HepG2 (cell line): Measurements from ENCODE around the gene ISLR. TPM values are rescaled to one million over a fixed set of nuclear protein-coding genes. Genes with fewer than 3 reads are reported as not detected.

Source experiments
- ATAC-seq: fragments of 200-7000 bp; cut with Tn5 transposase; 3 replicates; pipeline ENCODE4 v1.9.1; 2020; ENCODE audit warnings: mild to moderate bottlenecking, moderate library complexity
- BruUV-seq: library from RNA; stranded (reverse); fragments of 400-500 nt; replicated peaks from 2 replicates; lab custom pipeline; 2021; lab: Mats Ljungman, UMichigan
- CTCF ChIA-PET: fragments of 300-600 bp; formaldehyde crosslinking; extraction: SDS; loops from one replicate; lab custom pipeline; 2021; ENCODE audit warnings: low total read pairs, inconsistent platforms, low intra/inter-chr PET ratio; lab: Yijun Ruan, JAX
- POLR2A ChIA-PET: fragments of 350-600 bp; sonication (Branson Sonifier 250); formaldehyde crosslinking; loops from one replicate; lab custom pipeline; 2020; ENCODE audit warnings: antibody characterized with exemption, inconsistent platforms; lab: Yijun Ruan, JAX
- DNase-seq: peaks from one replicate; pipeline ENCODE4 v3.0.0-alpha.2; 2015; ENCODE audit warnings: low spot score
- FAIRE-seq: peaks from 3 replicates; lab custom pipeline; 2011; peaks lifted over from hg19 to GRCh38; lab: Jason Lieb, UNC
- H2AFZ ChIP-seq: one replicate; pipeline ENCODE4 v1.6.1; 2011; ENCODE audit warnings: low read length, inconsistent platforms
- H3K27ac ChIP-seq: fragments of 300-600 bp; 3 replicates; pipeline ENCODE4 v1.8.0; 2011; ENCODE audit warnings: mixed run types, mild to moderate bottlenecking, mixed read lengths, low read length, inconsistent platforms; ENCODE audit not compliant: insufficient read depth; ENCODE audit errors: extremely low read length
- H3K27me3 ChIP-seq, 2 experiments: fragments of 200-600 bp in 1 of 2; 2 replicates in 1 of 2; 3 replicates in 1 of 2; pipeline versions ENCODE4 v1.6.0 to v1.8.0; 2011; ENCODE audit warnings: low read length in 2 of 2, mild to moderate bottlenecking in 2 of 2, moderate library complexity in 2 of 2, inconsistent platforms in 1 of 2; ENCODE audit not compliant: insufficient read depth in 2 of 2, control insufficient read depth in 1 of 2
- H3K36me3 ChIP-seq, 2 experiments: fragments of 200-600 bp in 1 of 2; replicated peaks in 1 of 2; 2 replicates in 1 of 2; 3 replicates in 1 of 2; pipeline versions ENCODE4 v1.5.1 to v1.8.0; 2011; ENCODE audit warnings: low read length in 2 of 2, inconsistent platforms in 1 of 2; ENCODE audit not compliant: insufficient read depth in 2 of 2, control insufficient read depth in 1 of 2
- H3K4me1 ChIP-seq: 2 replicates; pipeline ENCODE4 v1.5.1; 2012; ENCODE audit warnings: low read length, inconsistent platforms; ENCODE audit not compliant: insufficient read depth
- H3K4me2 ChIP-seq: 2 replicates; pipeline ENCODE4 v1.6.0; 2011; ENCODE audit warnings: low read depth, low read length, inconsistent platforms
- H3K4me3 ChIP-seq, 3 experiments: fragments of 200-600 bp in 1 of 3; sonication (generic), shearing (Covaris generic) in 1 of 3; replicated peaks in 1 of 3; 2 replicates each; pipeline ENCODE4 v1.5.1; 2011 to 2016; ENCODE audit warnings: low read length in 3 of 3, inconsistent platforms in 2 of 3, low read depth in 2 of 3, mild to moderate bottlenecking in 2 of 3, control low read depth in 1 of 3, mixed read lengths in 1 of 3; ENCODE audit not compliant: insufficient read depth in 1 of 3
- H3K79me2 ChIP-seq: one replicate; pipeline ENCODE4 v1.6.1; 2011; ENCODE audit warnings: low read length, inconsistent platforms; ENCODE audit not compliant: insufficient read depth
- H3K9ac ChIP-seq: 2 replicates; pipeline ENCODE4 v1.6.0; 2011; ENCODE audit warnings: mild to moderate bottlenecking, low read depth, low read length, inconsistent platforms; ENCODE audit not compliant: insufficient read depth
- H3K9me3 ChIP-seq: 2 replicates; pipeline ENCODE4 v1.5.1; 2012; ENCODE audit warnings: mild to moderate bottlenecking, low read length
- H4K20me1 ChIP-seq: 2 replicates; pipeline ENCODE4 v1.6.0; 2011; ENCODE audit warnings: inconsistent platforms, mild to moderate bottlenecking, low read length, moderate library complexity; ENCODE audit not compliant: insufficient read depth
- ZNF17 ChIP-seq: sonication (generic); formaldehyde crosslinking; IDR thresholded peaks from 2 replicates; pipeline ENCODE4 v1.5.0; 2020; ENCODE audit warnings: mild to moderate bottlenecking, missing genetic modification reagents
- WGBS: methylation state at CpG from one replicate; pipeline ENCODE4 v1.1.6; 2017; ENCODE audit warnings: low lambda C conversion rate; 5-methylcytosine and 5-hydroxymethylcytosine counted together
- in situ Hi-C: cut with HindIII; loops from 2 replicates; pipeline ENCODE4 v1.10.0; 2017; ENCODE audit warnings: low pct_unique_long_range_greater_than_20kb; ENCODE audit not compliant: extremely low pct_ligation_motif_present
- intact Hi-C: fragments of 100-400 bp; cut with micrococcal nuclease; formaldehyde crosslinking; loops from one replicate; pipeline ENCODE4 v1.10.0; 2022; ENCODE audit not compliant: unreplicated experiment
- polyA plus RNA-seq, 8 experiments: library from polyadenylated mRNA; depleted of rRNA in 3 of 8; stranded (reverse) in 7 of 8; unstranded in 1 of 8; fragments of >200 nt; fragmentation: Illumina TruSeq in 4 of 8; extraction: Trizol in 4 of 8; gene quantifications; 2 replicates each; pipeline versions ENCODE4 v1.2.1 to v1.2.3, GENCODE V29; 2011 to 2016; ENCODE audit warnings: low read depth in 4 of 8, missing spikeins in 1 of 8, mixed read lengths in 1 of 8; ENCODE audit not compliant: insufficient read depth in 1 of 8
- total RNA-seq, 5 experiments: library from RNA; depleted of rRNA; stranded (reverse); fragments of >200 nt; fragmentation: Illumina TruSeq; extraction: Trizol; gene quantifications; 2 replicates each; pipeline ENCODE4 v1.2.3, GENCODE V29; 2016; ENCODE audit warnings: low read depth in 1 of 5
- TF ChIP-seq, protein P1 (sequence below): sonication (generic); formaldehyde crosslinking; IDR thresholded peaks from 2 replicates; pipeline ENCODE4 v1.4.0; 2020; ENCODE audit warnings: missing genetic modification reagents
- TF ChIP-seq, protein P2 (sequence below): sonication (generic); formaldehyde crosslinking; IDR thresholded peaks from 2 replicates; pipeline ENCODE4 v1.4.0; 2020; ENCODE audit warnings: mild to moderate bottlenecking, missing genetic modification reagents, borderline replicate concordance
- TF ChIP-seq, protein P3 (sequence below): sonication (generic); formaldehyde crosslinking; IDR thresholded peaks from 2 replicates; pipeline ENCODE4 v1.4.0; 2020; ENCODE audit warnings: missing genetic modification reagents

The ISLR gene
- total and polyA plus RNA-seq, 2 of the 13 experiments (the other 11 are each of a cell fraction or from before 2014, with no cell fraction given) = not detected

DNA sequence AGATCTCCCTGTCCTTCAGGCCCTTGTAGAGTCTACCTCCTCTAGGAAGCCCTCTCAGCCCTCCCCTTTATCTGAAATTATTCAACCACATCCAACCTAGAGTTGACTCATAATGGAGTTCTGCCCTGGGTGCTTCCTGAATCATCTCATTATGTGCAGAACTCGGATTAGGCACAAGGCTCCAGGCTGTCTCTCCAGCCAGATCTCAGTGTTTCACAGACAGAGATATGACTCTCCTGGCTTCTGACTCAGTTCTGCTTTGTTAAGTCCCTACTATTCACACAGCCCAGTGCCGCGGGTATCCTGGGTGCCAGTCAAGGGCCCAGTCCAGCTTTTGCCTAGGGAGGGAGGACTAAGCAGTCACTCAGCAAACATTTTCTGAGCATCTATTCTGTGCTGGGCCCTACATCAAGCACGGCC lies 19.8 kb downstream of the ISLR start:
- Histone ChIP-seq H3K27me3 (no peaks in the 10 kb centered on the region), H3K9ac (no peak overlapping the region), H3K79me2 (no peaks in the 10 kb centered on the region), H3K9me3 (no peaks in the 10 kb centered on the region), H3K36me3 (no peaks in the 10 kb centered on the region), H3K4me2 (no peak overlapping the region), H3K4me3 (no peak overlapping the region), H3K4me1 (0 out of 2 replicates have a peak, but pooled peaks cover 8% of the 10 kb centered on the region), H3K27ac (no peak overlapping the region), H2AFZ (no peak overlapping the region), H4K20me1 (no peaks in the 10 kb centered on the region)
- no peak for ATAC-seq
- in situ Hi-C loops = no loop called here
- CTCF ChIA-PET = no interaction called here
- BruUV-seq = no TSS peak
- intact Hi-C loops = no loop called here
- POLR2A ChIA-PET = no interaction called here
- TF ChIP-seq ZNF17 (CRISPR knock-in tag) = no peak
- TF ChIP-seq, protein P1, sequence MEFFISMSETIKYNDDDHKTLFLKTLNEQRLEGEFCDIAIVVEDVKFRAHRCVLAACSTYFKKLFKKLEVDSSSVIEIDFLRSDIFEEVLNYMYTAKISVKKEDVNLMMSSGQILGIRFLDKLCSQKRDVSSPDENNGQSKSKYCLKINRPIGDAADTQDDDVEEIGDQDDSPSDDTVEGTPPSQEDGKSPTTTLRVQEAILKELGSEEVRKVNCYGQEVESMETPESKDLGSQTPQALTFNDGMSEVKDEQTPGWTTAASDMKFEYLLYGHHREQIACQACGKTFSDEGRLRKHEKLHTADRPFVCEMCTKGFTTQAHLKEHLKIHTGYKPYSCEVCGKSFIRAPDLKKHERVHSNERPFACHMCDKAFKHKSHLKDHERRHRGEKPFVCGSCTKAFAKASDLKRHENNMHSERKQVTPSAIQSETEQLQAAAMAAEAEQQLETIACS = no peak
- TF ChIP-seq, protein P2, sequence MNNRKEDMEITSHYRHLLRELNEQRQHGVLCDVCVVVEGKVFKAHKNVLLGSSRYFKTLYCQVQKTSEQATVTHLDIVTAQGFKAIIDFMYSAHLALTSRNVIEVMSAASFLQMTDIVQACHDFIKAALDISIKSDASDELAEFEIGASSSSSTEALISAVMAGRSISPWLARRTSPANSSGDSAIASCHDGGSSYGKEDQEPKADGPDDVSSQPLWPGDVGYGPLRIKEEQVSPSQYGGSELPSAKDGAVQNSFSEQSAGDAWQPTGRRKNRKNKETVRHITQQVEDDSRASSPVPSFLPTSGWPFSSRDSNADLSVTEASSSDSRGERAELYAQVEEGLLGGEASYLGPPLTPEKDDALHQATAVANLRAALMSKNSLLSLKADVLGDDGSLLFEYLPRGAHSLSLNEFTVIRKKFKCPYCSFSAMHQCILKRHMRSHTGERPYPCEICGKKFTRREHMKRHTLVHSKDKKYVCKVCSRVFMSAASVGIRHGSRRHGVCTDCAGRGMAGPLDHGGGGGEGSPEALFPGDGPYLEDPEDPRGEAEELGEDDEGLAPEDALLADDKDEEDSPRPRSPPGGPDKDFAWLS (CRISPR knock-in tag) = no peak
- TF ChIP-seq, protein P3, sequence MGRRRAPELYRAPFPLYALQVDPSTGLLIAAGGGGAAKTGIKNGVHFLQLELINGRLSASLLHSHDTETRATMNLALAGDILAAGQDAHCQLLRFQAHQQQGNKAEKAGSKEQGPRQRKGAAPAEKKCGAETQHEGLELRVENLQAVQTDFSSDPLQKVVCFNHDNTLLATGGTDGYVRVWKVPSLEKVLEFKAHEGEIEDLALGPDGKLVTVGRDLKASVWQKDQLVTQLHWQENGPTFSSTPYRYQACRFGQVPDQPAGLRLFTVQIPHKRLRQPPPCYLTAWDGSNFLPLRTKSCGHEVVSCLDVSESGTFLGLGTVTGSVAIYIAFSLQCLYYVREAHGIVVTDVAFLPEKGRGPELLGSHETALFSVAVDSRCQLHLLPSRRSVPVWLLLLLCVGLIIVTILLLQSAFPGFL (CRISPR knock-in tag) = no peak
- no peak for DNase-seq
- FAIRE-seq = no peak
- 56% methylated on average over 3 of the region's 4 CpGs for WGBS
